ACHN (cell line): Measurements from ENCODE around the gene XIRP2.
"Not testable (repeated sequence)": the region's sequence is repeated elsewhere in the genome, so short reads cannot be mapped to it uniquely, and the experiment has no call there.

Experiments used
- DNase-seq: peaks from one replicate; pipeline ENCODE4 v3.0.0-alpha.2; 2015
- in situ Hi-C: cut with HindIII; loops from 2 replicates; pipeline ENCODE4 v1.10.0; 2017; ENCODE audit warnings: low sequenced_read_pairs, low pct_ligation_motif_present, low pct_unique_long_range_greater_than_20kb

The XIRP2 gene

DNA sequence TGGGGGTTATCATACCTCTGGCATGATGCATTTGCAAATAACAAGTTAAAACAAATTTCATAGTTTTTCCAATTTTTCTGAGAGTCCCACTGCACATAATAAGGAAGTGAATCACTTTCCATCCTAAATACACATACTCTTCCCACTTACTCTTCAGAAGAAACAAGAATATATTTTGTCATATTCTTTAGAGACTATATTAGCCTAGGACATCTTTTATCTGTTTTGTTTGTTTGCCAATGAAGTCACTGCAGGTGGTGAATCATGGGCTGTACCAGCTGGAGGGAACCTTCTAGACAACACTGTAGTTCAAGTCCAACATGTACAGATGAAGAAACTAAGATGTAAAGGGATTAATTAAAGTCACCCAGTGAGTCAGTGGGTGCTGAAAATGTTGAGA lies 116.8 kb downstream of the XIRP2 start:
- in situ Hi-C loops, result no loop called here
- no peak for DNase-seq

DNA sequence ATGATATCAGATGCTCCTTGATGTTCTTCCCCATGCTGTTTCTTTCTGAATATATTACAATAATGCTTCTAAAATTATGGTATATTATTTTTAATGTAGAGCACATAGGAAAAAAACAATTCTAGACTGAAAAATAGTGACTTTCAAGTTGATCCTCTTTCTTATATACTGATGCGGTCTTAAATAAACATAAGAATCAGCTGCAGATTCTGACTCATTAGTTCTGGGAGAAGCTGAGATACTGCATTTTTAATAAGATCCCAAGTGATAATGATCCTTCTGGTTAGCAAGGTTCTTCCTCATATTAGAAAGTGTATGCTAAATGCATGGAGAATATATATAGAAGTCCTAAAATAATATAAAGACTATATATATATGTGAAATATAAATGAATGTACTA lies 124.9 kb downstream of the XIRP2 start:
- in situ Hi-C loops, result no loop called here
- DNase-seq, result no peak

DNA sequence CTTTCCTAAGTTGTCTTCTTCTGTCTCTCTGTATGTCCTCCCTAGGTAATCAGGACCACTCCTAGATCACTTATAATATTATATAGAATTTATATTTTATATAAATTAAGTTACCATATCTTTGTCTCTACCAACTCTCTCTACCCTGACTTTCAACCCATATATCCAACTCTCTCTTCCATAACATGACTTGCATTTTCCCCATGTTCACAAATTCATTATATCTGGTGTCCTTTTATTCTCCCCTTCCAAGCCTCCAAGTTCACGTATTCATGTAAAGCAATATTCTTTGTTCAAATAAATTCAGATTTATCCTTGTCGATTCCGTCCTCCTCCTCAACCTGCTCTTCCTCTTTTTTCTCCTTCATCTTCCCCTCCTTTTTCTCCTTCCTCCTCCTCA lies 127.5 kb downstream of the XIRP2 start:
- in situ Hi-C loops, result no loop called here
- DNase-seq, result no peak

DNA sequence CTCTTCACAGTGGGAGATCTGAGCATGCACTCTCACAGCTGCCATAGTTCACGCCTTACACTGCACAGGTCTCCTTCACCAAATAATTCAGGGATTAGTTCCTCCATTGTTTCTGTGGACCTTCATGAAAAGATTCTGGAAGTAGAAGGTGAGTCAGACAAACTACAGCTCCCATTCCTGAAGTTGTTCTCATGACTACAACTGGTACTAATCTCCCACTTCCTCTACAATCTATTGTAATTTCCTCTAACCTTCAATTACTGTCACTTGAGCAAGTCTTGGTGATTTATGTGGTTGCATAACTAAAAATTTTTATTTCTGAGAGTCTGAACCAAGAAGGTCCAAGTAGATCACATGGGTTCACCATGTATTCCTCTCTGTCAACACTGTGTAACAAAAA lies 128.7 kb downstream of the XIRP2 start:
- no peak for DNase-seq
- in situ Hi-C loops, result no loop called here

DNA sequence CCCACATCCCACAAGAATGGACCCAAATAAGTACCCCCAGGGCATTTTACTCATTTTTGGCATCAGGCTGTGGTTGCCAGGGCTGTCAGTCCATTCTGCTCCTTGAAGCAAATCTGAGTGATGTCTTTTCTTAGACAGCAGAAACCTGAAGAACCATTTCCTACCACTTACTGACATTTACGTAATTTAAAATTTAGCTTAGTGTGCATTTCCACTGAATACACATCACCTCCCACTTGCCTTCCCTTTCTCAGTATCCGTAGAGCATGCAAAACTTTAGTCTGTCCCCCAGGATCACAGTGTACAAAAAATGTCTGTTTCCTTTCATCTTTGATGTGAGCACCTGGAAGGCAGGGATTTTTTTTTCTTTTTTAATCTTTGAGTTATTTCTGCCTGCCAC lies 130.3 kb downstream of the XIRP2 start:
- no peak for DNase-seq
- in situ Hi-C loops, result no loop called here

DNA sequence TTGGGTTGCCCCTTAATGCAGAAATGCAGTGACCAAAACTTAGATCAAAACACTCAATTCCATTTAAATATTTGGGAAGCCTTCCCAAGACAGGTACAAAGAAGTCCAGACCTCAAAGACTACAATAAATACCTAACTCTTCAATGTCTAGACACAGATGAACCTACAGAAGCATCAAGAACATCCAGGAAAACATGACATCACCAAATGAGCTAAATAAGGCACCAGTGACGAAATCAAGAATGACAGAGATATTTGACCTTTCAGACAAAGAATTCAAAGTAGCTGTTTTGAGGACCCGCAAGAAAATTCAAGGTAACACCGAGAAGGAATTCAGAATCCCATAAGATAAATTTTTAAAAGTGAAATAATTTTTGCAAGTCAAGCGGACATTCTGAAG lies 140.2 kb downstream of the XIRP2 start:
- in situ Hi-C loops, result no loop called here
- DNase-seq, result no peak

DNA sequence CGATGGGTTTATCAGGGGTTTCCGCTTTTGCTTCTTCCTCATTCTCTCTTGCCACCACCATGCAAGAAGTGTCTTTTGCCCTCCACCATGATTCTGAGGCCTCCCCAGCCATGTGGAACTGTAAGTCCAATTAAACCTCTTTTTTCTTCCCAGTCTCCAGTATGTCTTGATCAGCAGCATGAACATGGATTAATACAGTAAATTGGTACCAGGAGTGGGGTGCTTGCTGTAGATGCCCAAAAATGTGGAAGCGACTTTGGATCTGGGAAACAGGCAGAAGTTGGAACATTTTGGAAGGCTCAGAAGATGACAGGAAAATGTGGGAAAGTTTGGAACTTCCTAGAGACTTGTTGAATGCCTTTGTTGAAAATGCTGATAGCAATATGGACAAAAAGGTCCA lies 146.7 kb downstream of the XIRP2 start:
- in situ Hi-C loops, DNase-seq: not testable (repeated sequence)

DNA sequence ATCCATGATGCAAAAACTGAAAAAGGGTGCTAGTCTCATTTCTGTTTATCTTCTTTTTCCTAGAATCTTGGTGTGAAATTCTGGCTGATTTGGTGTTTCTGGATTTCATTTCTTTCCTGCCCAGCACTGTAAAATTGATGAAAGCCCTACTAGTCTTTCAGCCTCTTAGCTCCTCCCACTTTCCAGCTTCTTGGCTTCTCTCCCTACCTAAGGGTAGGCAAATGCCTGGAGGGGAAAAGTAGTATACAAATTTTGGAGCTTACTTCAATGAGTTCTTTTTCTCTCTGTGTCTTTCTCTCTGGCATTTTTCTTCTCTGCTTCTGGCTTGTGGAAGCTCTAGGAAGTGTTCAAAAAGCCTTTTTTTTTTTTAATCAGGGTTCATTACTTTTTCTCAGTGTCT lies 160.5 kb downstream of the XIRP2 start:
- DNase-seq, result no peak
- in situ Hi-C loops, result no loop called here

DNA sequence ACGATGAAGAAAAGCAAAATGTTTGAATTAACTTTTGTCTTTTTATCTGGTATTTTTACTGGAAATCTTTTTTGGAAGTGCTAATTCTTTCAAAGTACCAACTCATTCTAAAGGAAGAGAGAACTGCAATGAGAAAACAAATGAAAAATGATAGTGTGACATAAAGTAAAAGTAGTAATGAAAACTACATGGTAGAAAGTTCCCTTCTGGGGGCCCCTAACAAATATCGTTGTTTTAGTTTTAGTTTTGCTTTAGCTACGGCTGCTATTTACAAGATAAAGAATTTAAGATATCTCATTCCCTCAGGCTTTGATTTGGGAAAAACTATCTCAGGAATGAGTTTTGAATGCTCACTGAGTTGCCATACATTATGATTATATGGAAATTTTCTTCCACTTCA lies 161.4 kb downstream of the XIRP2 start:
- DNase-seq, result no peak
- in situ Hi-C loops, result no loop called here

DNA sequence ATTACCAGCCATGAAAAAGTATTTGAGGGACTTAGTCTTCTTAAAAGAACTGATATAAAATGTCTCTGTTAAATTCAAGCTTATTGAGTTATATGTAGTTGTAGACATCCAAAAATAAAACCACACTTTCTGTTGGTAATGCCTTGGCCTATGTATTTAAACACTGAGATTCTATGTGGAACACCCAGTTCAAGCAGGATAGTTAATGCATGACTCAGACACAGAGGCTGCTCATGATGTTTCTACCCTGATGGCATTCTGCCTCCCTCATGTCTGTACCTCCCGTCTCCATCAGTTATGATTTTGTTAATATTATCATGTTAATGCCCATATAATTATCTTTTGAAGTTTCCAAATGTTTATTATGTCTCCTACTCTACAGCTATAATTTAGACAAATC lies 164.5 kb downstream of the XIRP2 start:
- in situ Hi-C loops, result no loop called here
- peak; percentile 26 for DNase-seq

DNA sequence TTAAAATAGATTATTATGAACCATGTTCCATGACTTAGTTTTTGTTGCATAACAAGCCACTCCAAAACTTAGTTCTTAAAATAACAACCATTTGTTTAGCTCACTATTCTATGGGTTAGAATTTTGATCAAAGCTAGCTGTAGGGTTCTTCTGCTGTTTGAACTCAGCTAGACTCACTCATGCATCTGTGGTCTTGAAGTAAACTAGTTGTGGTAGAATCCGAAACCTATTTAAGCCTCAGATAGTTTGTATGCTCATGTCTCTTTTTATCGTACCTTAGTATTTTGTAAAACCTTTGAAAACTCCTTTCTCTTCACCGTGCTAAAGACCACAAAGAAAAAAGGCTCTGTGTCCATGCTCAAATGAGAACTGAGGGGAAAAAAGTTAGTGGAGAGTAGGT lies 166.6 kb downstream of the XIRP2 start:
- in situ Hi-C loops, result no loop called here
- DNase-seq, result no peak

DNA sequence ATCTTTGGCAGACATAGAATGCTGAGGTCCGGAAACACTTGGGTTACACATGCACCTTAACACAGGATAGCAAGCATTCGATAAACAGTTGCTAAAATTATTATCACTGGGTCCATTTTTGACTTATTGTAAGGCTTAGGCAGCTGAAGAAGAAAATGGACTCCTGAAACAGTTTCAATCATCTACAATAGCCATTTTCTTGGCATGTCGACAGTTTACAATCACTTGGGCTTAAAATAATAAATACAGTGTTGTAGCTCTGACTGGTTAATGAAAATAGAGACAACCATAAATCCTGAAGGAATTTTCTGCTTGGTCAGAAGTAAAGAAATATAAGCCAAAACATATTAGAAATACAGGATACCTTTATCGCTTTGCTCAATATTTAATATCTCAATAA lies 169.2 kb downstream of the XIRP2 start:
- no peak for DNase-seq
- in situ Hi-C loops, result no loop called here

DNA sequence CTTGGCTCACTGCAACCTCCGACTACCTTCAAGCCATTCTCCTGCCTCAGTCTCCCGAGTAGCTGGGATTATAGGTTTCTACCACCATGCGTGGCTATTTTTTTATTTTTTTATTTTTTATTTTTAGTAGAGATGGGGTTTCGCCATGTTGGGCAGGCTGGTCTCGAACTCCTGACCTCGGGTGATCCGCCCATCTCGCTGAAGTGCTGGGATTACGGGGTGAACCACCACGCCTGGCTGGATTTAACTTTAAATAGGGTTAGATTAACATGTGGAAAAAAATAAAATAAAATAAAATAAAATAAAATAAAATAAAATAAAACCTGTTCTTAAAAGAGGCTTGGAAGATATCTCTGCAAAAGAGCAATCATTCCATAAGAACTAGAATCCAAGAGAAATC lies 170.9 kb downstream of the XIRP2 start:
- DNase-seq, result no peak
- in situ Hi-C loops, result no loop called here

DNA sequence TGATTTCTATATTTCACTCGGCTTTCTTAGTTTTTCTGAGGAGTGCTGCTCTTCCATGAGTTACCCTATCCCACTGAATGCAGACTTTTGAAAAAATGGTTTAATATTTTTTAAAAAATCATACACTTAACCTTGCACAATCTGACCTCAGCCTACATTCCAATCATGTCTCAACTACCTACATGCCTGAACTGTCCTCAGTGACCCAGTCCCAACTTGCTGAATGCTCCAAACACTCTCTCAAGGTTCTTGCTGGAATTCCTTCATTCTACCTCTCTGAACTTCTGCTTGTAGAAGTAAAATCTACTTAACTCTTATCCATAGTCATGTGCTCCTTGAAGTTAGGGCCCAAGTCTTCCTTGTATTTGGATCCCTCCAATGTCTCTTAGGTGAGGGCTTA lies 181.6 kb downstream of the XIRP2 start:
- DNase-seq, result no peak

DNA sequence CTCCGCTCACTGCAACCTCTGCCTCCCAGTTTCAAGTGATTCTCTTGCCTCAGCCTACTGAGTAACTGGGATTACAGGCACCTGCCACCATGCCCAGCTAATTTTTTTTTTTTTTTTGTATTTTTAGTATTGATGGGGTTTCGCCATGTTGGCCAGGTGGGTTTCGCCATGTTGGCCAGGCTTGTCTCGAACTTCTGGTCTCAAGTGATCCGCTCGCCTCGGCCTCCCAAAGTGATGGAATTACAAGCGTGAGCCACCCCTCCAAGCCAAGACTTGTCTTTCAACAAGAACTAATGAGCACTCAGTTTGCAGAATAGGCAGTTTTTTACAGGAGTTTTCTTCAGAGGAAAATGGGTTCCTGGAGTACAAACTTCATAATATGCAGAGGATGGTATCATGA lies 187.4 kb downstream of the XIRP2 start:
- in situ Hi-C loops, DNase-seq: not testable (repeated sequence)

More for the DNA sequence above, 181.6 kb downstream of the XIRP2 start:
- in situ Hi-C loops, result no loop called here

DNA sequence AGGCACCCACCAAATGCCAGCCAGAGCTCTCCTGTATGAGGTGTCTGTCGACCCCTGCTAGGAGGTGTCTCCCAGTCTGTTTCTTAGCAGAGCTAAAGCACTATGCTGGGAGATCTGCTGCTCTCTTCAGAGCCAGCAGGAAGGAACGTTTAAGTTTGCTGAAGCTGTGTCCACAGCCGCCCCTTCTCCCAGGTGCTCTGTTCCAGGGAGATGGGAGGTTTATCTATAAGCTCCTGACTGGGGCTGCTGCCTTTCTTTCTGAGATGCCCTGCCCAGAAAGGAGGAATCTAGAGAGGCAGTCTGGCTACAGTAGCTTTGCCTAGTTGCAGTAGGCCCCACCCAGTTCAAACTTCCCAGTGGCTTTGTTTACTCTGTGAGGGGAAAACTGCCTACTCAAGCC lies 210.7 kb downstream of the XIRP2 start:
- DNase-seq, in situ Hi-C loops: not testable (repeated sequence)

DNA sequence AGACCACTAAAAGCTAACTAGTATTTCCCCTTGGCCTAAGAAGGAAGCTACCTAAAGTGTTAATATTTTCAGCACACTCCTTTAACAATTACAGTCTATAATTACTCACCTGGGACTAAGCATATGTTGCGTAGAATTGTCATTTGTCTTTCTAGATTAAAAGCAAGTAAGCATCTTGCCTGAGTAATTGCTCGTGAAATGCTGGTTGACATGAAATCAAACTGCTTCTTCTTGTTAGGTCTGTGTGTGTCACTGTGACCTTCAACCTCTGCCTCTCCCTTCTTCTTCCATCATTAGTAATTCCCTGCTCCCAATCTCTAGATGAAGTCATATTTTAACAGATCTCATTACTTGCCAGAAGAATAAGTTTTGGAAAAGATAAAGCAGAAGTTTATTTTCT lies 212.2 kb downstream of the XIRP2 start:
- DNase-seq, result no peak
- in situ Hi-C loops, result no loop called here

DNA sequence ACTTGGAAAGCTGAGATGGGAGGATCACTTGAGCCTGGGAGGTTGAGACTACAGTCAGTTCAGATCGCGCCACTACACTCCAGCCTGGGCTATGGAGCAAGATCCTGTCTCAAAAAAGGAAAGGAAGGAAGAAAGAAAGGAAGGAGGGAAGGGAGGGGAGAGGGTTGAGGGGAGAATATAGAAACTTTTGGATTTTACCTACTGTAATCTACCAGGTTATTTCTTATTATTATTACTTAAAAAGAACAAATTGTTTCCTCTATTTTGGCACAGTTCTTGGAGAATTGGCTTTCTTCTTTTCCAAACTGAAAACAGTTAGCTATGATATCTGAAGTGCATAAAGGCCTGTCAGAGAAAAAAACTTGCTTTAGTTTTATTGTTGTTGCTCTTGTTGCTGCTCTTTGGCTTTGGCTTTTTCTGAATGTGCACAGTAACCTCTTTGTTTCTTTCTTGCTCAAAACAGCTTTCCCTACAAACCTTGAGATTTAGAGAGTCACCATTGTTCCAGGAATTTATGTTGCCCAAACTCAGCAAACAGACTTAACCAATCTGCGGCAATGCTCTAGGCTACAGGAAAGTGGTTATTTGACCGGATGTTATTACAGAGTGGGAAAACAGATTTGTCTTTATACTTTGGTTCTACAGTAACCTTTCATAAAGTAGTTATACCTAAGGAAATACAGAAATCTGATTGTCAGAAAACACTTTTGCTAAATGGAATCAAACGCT lies 214.9 kb downstream of the XIRP2 start:
- in situ Hi-C loops, result no loop called here
- DNase-seq, result no peak

DNA sequence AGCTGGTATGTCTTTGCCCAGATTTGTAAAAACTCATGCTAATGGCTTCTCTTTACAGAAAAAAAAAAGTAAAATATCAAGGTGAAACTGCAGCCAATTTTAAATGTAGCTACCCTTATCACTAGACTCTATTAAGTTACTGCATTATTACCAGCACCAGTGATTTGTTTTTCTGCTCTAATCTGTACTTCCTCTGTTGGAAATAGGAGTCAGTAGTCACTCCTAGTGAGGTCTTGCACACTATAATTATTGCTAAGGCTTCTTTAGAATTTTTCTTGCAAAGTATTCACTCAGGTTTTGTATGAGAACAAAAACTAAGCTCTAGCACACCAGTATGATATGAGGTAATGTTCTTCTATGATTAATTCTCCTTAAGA lies 215.5 kb downstream of the XIRP2 start:
- in situ Hi-C loops, result no loop called here

DNA sequence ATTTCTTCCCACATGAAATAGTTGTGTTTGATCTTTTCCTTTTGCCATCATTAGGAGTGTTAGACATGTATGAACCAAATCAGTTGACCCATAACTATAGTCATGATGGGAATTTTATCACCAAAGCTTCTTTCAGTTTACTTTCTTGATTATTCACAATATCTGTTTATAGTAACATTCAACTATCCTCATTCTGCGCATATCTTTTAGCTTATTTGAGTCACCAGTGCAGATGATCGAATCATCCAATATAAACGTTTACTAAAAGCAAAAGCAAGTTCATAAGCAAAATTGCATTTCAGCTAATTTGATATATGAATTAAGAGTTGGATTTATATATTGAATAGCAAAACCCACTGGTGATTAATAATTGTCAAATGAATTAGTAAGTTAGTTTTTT lies 216.4 kb downstream of the XIRP2 start:
- in situ Hi-C loops, result no loop called here

More for the DNA sequence above, 215.5 kb downstream of the XIRP2 start:
- DNase-seq, result no peak

DNA sequence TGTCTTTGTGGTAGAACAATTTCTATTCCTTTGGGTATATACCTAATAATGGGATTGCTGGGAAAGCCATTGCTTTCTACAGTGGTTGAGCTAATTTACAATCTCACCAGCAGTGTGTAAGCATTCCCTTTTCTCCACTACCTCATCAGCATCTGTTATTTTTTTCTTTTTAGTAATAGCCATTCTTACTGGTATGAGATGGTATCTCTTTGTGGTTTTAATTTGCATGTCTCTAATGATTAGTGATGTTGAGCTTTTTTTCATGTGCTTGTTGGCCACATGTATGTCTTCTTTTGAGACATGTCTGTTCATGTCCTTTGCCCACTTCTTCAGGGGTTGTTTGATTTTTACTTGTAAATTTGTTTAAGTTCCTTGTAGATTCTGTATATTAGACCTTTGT lies 221.4 kb downstream of the XIRP2 start:
- DNase-seq, in situ Hi-C loops: not testable (repeated sequence)

More for the DNA sequence above, 216.4 kb downstream of the XIRP2 start:
- DNase-seq, result no peak
